MG63 (cell line): ENCODE data around the gene TFR2. TPM values are rescaled to one million over a fixed set of nuclear protein-coding genes. Genes with fewer than 3 reads are reported as not detected.

Experiments
- DNase-seq: peaks from one replicate; pipeline ENCODE4 v3.0.0-alpha.2; 2020
- H3K27me3 ChIP-seq: fragments of 250-450 bp; sonication (Bioruptor Pico); 2 replicates; pipeline ENCODE4 v1.5.1; 2020; ENCODE audit warnings: mild to moderate bottlenecking, moderate library complexity
- H3K36me3 ChIP-seq: fragments of 250-450 bp; sonication (Bioruptor Pico); 2 replicates; pipeline ENCODE4 v1.5.1; 2020; ENCODE audit warnings: mild to moderate bottlenecking, moderate library complexity
- H3K4me3 ChIP-seq: fragments of 250-450 bp; sonication (Bioruptor Pico); 2 replicates; pipeline ENCODE4 v1.5.1; 2020; ENCODE audit warnings: mild to moderate bottlenecking, moderate library complexity
- H3K9me3 ChIP-seq: fragments of 250-450 bp; sonication (Bioruptor Pico); 2 replicates; pipeline ENCODE4 v1.5.1; 2020; ENCODE audit warnings: mild to moderate bottlenecking, moderate library complexity
- total RNA-seq: library from RNA; depleted of rRNA; stranded (reverse); fragments of >200 nt; shearing (Covaris generic); gene quantifications from 2 replicates; pipeline ENCODE4 v1.2.3, GENCODE V29; 2014; ENCODE audit warnings: low replicate concordance

The TFR2 gene
- total RNA-seq, 1 experiment from 2014 or later, result 0.33 TPM

DNA sequence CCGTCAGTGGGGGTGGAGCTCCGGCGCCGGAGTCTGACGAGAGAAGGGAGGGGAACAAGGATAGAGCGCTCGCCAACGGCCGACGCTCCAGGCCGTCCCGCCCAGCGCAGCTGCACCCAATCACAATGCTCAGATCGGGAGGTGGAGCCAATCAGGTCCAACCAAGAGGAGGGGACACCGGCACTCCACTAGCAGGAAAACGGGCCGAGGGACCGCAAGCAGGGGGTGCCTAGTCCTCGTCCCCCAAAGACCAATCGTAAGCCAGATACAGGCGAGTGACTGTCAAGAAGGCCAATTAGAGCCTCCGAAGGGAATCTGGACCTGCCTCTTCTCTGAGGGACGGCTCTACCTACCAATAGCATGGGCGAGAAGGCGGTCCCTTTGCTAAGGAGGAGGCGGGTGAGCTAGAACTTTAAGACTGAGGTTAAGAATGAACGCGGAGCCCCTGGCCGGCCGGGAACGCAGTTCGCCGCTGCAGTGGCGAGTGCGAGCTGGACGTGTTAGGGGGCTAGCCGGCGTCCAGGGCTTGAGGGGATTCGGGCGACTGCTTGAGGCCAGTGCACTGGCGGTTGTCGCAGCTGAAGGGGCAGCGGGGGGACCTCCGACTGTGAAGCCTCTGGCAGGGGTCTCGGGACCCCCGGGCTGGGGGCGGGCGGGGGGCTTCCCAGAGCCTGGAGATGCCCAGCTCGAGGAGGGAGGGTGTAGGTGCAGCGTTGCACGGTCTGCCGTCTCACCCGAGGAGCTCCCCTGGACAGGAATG is 54.9 kb downstream of the TFR2 start, which contains the start of gene FBXO24:
TSS of gene FBXO24 (plus strand) at position 63 of the 760 bp plus-strand sequence. CDS start at position 361, 298 bp downstream.
- Histone ChIP-seq H3K36me3 (no peaks in the 10 kb centered on the region), H3K4me3 (peak within 1 kb of the TSS; percentile 88), H3K9me3 (no peaks in the 10 kb centered on the region), H3K27me3 (no peaks in the 10 kb centered on the region)
- peak; percentile 97 for DNase-seq

DNA sequence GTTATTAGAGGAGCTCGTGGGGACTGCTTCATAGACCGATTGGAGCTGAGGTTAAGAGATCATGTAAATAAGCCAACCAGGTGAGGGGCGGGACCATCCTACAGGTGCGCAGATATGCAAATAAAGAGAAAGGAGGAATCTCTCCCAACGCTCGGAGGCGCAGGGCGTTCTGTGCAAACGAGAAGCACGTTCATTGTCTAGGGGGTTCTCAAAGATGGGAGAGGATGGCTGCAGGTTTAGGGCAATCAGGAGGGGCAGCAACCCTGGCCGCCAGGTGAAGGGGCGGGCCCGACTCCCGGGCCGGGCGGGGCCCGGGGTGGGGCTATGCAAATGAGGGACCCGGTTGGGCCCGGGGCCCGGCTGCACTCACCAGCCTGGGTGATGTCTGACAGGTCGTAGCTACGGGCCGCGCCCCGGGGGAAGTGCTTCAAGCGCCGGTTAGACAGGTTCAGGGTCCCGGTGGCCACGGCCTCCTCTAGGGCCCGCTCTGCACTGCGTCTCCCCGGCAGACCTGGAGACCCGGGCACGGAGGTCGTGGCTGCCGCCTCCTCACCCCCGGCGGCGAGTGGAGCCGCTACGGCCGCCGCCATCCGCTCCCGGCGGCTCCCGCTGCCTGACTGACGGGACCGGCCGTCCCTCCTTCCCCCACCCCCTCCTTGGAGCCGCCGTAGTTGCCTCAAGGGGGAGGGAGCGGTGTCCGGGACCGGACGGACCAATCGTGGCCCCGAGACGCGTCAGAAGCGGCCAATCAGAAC is 55.7 kb downstream of the TFR2 start, which contains the start of gene LRCH4:
TSS of gene LRCH4 (minus strand) at position 619 of the 755 bp plus-strand sequence. CDS start at position 590, 29 bp downstream.
- Histone ChIP-seq H3K9me3 (no peaks in the 10 kb centered on the region), H3K36me3 (no peaks in the 10 kb centered on the region), H3K4me3 (peak within 1 kb of the TSS; percentile 88), H3K27me3 (no peaks in the 10 kb centered on the region)
- DNase-seq, result peak; percentile 15

DNA sequence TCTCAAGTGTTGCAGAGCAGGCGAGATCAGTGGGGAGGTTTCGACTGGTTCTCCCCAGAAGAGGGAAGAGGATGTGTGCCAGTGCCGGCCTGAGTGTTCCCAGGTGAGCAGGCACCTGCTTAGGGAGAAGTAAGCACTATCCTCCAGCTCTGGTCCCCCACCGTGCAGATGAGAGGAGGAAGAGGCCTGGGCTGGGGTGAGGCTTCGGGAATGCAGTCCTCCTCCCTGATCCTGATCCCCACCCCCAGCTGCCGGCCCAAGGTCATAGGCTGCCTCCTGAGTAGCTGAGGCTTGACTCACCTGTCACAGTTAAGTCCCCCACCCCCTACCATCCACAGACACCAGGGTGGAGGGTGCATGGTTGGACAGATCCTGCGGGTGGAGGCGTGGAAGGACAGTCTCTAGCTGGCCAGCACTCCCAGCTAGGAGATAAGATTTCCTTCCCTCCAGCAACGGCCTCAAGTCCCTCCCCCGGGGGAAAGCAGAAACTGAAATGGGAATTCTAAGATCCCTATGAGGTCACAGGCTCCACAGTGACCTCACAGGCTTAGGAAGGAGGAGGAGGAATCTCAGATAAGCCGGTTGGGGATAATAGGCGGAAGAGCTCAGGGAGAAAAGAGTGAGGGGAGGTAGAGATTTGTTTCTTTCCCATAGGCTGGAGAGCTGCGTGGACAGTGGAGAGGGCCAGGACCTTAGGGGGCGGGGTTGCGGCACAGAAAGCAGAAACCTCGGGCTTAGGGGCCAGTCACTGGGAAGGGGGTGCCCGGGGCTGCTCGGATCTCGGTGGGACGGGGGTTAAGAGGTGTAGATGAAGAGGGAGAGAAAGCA is 56.5 kb downstream of the TFR2 start:
- no peaks in the 10 kb centered on the region for H3K36me3 ChIP-seq
- no peaks in the 10 kb centered on the region for H3K27me3 ChIP-seq
- H3K4me3 ChIP-seq, result peak overlapping the region; percentile 88
- H3K9me3 ChIP-seq, result no peaks in the 10 kb centered on the region
- DNase-seq, result no peak

DNA sequence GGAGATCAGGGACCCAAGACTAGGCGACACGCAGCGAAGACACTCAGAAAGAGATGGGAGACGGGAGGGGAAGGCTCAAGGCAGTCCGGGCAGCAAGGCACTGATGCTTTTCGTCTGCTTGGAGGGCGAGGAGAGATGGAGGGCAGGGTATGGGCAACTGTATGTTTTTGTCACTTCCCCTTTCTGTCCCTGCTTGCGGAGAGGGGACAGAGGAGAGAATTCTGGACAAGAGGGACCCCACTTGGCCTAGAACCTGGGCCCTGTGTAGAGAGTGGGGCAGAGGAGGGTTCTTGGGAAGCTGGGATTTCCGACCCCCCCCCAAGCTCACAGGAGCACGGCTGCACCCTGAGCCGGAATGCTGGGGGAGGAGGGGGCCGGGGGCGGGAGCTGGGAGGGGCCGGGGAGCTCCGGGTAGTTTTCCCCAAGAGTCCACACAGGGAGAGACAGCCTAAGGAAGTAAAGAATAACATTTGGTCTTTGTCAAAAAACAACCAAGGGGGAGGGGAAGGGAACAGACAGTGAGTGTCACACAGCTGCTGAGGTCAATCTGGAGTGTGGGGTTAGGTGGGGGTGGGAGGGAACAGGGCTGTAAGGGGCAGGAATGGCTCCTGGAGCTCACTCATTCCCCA is 57.2 kb downstream of the TFR2 start:
- no peaks in the 10 kb centered on the region for H3K9me3 ChIP-seq
- H3K4me3 ChIP-seq, result no peak overlapping the region
- no peak for DNase-seq
- no peaks in the 10 kb centered on the region for H3K27me3 ChIP-seq
- H3K36me3 ChIP-seq, result no peaks in the 10 kb centered on the region

DNA sequence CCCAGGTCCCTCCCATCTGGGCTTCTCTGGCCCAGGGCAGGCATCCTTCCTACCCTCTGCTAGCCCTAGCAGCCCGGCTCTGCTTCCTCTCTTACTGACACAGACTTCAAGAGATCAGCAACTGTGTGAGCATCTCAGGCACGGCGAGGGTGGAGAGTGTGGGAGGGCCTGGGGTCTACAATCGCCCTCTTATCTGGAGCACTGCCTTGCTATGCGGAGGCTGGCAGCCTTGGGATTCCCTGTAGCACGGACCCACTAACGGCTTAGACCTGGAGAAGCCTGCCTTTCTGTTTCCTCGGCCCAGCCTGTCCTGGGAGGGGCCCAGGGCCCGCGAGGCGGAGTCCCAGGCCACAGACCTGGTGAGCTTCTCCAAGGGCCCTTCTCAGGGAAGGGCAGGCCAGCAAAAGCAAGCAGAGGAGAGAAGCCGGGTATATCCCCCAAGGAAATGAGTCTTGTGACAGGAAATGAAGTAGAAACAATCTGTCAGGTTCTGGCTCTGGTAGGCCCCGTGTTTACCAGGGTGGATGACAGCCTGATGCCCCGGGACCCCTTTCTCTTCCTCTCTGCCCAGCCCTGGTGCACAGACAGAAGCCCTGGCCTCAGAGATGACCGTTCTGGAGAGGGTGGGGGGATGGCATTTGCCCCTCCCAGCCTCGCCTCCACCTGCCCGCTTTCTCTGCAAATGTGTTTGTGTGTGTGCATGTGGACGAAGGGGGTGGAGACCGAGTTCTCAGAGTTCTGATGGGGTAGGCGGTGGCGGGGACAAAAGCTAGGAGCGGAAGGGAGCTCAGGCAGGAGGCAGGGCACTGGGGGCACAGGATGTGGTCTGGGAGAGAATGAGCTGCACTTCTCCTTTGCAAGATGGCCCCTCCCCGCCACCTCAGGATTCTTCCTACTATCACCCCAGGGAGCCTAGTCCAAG is 58.0 kb downstream of the TFR2 start:
- Histone ChIP-seq H3K36me3 (no peaks in the 10 kb centered on the region), H3K4me3 (no peak overlapping the region), H3K27me3 (no peaks in the 10 kb centered on the region), H3K9me3 (no peaks in the 10 kb centered on the region)
- no peak for DNase-seq

DNA sequence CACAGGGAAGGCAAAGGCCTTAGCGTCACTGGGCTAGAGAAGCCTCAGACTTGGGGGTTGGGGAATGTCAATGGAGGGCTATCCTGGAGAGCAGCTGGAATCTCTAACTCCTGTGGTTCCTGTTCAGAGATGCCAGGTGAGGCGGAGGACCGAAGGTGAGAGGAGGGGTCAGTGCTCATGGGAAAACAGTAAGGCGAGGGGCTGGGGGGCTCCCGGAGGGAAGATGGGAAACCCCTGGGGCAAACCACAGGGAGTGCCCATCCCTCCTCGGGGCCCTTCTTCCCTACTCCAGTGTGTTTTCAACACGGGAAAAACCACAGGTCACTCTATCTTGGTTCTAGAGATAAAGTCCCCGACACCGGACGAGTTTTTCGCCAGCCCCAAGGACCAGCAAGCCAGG is 58.7 kb downstream of the TFR2 start:
- Histone ChIP-seq H3K9me3 (no peaks in the 10 kb centered on the region), H3K4me3 (no peak overlapping the region), H3K27me3 (no peaks in the 10 kb centered on the region), H3K36me3 (no peaks in the 10 kb centered on the region)
- no peak for DNase-seq

DNA sequence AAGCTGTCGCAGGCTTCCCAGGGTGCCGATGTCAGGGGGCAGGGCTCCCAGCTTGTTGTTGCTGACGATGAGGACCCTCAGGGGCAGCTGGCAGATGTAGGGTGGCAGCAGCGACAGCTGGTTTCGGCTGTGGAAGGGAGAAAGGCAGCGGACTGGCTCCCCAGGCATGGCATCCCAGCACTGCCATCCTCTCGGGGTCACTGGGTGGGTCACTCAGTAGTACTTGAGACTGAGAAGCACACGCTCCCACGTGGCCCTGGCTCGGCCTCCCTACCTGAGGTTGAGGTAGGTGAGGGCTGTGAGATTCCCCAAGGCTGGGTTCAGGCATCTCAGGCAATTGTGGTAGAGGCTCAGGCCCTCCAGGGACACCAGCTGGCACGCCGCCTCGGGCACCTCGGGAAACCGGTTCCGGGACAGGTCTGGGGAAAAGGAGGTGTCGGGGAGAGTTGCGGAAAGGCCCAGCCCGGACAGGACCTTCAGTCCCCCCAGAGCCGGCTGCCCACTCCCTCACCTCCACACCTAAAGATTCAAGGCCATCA is 59.2 kb downstream of the TFR2 start:
- Histone ChIP-seq H3K36me3 (no peaks in the 10 kb centered on the region), H3K27me3 (no peaks in the 10 kb centered on the region), H3K9me3 (no peaks in the 10 kb centered on the region), H3K4me3 (no peak overlapping the region)
- DNase-seq, result no peak

DNA sequence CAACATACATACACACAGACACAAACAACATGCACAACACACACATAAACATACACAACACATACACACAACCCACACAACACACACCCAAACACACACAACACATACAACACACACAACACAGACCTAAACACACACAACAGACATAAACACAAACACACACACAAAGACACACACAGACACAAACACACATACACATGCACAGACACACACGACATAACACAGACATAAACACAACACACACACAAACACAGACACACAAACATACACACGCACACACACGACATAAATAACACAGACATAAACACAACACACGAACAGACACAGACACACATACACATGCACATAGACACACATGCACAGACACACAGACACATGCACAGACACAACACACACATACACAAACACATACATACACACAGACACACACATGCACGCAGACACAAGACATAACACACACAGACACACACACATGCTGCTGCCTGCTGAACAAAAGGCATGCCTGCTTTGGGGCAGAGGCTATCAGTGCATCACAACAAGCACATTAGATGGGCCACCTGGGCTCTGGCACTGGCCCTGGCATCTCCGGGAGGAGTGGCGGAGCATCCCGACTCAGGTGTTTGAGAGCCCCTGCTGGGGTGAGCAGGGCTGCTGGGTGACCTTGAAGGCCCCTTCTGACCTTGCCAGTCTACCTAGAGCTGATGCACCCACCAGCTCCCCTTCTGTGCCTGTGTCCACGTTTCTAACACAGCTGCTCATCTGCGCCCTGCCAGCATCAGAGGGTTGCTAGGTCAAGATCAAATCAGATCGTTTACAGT is 60.7 kb downstream of the TFR2 start:
- DNase-seq, result no peak
- Histone ChIP-seq H3K9me3 (no peaks in the 10 kb centered on the region), H3K36me3 (no peaks in the 10 kb centered on the region), H3K27me3 (no peaks in the 10 kb centered on the region), H3K4me3 (no peak overlapping the region)

DNA sequence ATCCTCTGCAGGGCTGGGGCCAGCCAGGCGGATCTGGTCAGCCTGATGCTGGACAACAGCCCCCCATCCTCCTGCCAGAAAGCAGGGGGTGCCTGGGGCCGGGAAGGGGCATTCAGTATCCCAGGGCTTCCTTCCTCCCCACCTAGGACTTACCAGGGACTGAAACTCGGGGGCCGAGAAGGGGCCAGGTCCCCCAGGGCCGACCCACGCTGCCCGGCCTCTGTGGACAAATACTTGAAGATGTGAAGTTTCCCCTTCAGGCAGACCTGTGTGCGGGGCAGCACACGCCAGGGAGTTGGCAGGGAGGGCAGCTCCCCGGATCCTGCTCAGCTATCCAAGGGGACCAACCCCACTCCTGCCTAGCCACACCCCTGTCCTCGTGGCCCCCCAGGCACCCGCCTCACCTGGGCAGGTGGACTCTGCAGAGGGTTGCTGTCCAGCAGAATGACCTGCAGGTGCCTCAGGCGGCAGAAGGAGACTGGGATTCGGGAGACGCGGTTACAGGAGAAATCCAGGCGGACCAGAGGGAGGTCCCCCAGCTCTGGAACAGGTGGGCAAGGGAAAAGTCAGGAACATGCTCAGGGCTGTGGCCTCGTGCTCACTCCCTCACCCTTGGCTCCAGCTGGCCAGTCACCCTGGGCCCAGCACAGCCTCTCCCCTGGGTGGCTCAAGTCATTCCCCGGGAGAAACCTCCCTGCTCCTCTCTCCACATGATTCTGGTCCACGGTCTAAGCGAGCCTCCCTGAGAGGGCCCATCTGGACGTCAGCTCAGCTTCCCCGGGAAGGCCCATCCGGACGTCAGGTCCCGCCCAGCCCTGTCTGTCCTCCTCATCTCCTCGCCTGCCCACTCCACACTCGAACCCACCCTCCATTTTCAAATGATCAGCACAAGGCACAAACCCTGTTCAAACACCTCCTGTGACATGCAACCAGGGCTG is 62.8 kb downstream of the TFR2 start:
- Histone ChIP-seq H3K36me3 (no peaks in the 10 kb centered on the region), H3K4me3 (no peak overlapping the region), H3K9me3 (no peaks in the 10 kb centered on the region), H3K27me3 (no peaks in the 10 kb centered on the region)
- no peak for DNase-seq

DNA sequence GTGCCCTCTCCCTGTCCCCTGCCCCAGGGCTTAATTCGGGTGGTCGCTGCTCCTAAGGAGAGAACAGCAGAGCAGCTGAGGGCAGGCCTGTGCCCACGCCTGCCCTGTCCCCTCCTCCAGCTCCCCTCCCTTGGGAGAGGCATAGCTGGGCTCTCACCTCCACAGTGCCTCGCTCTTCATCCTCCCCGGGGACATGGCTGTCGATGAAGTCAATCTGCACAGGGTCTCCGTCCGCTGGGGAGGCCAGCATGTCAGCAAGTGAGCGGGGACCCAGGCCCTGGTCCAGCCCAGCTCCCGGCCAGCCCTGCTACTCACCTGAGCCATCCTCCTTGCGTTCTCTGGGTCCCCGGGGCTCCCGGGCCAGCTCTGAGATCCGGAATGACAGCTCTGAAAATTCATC is 63.8 kb downstream of the TFR2 start:
- no peak for DNase-seq
- Histone ChIP-seq H3K4me3 (no peak overlapping the region), H3K36me3 (no peaks in the 10 kb centered on the region), H3K9me3 (no peaks in the 10 kb centered on the region), H3K27me3 (no peaks in the 10 kb centered on the region)

DNA sequence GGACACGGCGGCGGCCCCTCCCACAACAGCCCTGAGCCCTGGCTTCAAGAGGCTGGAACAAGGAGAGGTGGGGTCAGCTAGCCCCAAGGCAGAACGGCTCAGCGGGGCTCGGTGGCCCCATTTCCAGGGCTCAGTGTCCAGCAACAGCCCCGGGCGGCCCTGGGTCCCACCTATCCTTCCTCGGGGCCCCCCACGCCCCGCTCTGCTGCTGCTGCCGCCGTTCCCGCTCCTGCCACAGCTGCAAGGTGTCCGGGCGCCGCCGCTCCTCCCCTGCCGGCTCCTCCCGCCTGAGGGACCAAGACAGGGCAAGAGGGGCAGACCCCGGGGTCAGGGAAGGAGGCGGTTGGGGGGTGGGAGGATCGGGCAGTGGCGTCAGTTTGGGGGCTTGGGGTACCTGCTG is 64.2 kb downstream of the TFR2 start:
- DNase-seq, result no peak
- no peaks in the 10 kb centered on the region for H3K36me3 ChIP-seq
- no peaks in the 10 kb centered on the region for H3K9me3 ChIP-seq
- no peak overlapping the region for H3K4me3 ChIP-seq
- no peaks in the 10 kb centered on the region for H3K27me3 ChIP-seq

DNA sequence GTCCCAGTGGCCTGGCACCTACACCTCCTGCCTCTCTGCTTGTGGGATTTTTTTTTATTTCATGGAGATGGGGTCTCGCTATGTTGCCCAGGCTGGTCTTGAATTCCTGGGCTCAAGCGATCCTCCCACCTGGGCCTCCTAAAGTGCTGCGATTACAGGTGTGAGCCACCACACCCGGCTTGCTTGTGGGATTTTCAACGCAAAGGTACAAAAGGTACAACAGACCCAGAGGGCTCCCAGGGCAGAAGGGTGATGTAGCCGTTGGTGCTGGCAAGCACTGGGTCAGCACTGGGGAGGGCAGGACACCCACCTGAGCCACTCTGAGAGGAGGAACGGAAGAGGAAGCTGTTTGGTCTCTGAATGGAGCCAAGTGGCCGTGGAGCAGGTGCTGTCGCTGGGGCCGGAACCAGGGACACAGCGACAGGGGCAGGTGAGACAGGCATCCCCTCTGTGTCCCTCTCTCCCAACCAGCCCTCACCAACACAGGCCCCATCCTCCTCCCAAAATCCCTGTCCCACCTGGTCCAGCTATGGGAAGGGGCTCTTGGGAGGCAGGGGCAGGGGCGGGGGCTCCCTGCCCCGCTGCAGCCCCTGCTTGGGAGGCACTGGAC is 64.9 kb downstream of the TFR2 start:
- no peak for DNase-seq
- no peaks in the 10 kb centered on the region for H3K36me3 ChIP-seq

DNA sequence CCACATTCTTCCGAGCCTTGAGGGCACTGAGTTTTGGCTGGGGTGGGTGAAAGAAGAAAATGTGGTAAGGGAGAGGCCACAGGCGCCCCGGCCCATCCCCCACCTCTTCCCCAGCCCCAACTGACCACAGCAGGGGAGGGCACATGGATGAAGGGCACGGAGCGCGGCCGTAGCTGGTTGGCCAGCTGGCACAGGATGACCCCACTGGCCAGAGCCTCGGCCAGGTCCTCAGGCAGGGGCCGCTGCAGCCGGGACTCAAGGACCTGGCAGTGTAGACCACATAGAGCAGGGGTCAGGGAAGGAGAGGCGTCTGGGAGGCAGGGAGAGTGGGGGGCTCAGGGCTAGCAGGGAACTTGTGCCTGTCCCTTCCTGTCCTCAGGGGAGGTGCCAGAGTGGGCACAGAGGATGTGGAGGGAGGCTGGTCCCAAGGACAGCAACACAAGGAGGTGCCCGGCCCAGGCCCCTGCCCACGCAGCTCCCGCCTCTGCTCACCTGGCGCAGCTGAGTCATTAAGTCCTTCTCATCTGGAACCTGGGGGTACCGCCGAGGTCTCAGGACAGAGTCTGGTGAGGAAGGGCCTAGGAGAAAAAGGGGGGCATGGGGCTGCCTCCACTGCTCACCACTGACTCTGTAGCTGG is 65.5 kb downstream of the TFR2 start:
- H3K36me3 ChIP-seq, result no peaks in the 10 kb centered on the region
- no peak for DNase-seq
- H3K4me3 ChIP-seq, result no peak overlapping the region
- H3K27me3 ChIP-seq, result no peaks in the 10 kb centered on the region
- H3K9me3 ChIP-seq, result no peaks in the 10 kb centered on the region

More for the DNA sequence above, 64.9 kb downstream of the TFR2 start:
- H3K4me3 ChIP-seq, result no peak overlapping the region
- no peaks in the 10 kb centered on the region for H3K9me3 ChIP-seq
- H3K27me3 ChIP-seq, result no peaks in the 10 kb centered on the region
